HepG2 (cell line): ENCODE measurements around the gene CGNL1. TPM values are rescaled to one million over a fixed set of nuclear protein-coding genes. Genes with fewer than 3 reads are reported as not detected.

Experiments
- ARNT2 ChIP-seq: sonication (generic); formaldehyde crosslinking; IDR thresholded peaks from 2 replicates; pipeline ENCODE4 v1.8.0; 2022; ENCODE audit warnings: mild to moderate bottlenecking, low read depth, missing genetic modification reagents, moderate library complexity
- HNF4A ChIP-seq: sonication (generic); formaldehyde crosslinking; IDR thresholded peaks from 2 replicates; pipeline ENCODE4 v1.4.0; 2020; ENCODE audit warnings: missing genetic modification reagents
- HOMEZ ChIP-seq: IDR thresholded peaks from 2 replicates; pipeline ENCODE4 v1.6.1; 2016; ENCODE audit warnings: low read depth
- STAG1 ChIP-seq: sonication (generic); formaldehyde crosslinking; IDR thresholded peaks from 2 replicates; pipeline ENCODE4 v1.4.0; 2020; ENCODE audit warnings: missing genetic modification reagents
- ZNF234 ChIP-seq: sonication (generic); formaldehyde crosslinking; conservative IDR thresholded peaks from 2 replicates; pipeline ENCODE4 v1.5.1; 2020; ENCODE audit warnings: mild to moderate bottlenecking, missing genetic modification reagents
- ZNF333 ChIP-seq: sonication (generic); formaldehyde crosslinking; IDR thresholded peaks from 2 replicates; pipeline ENCODE4 v1.4.0; 2020; ENCODE audit warnings: mild to moderate bottlenecking, missing genetic modification reagents, borderline replicate concordance
- ZNF710 ChIP-seq: sonication (generic); formaldehyde crosslinking; IDR thresholded peaks from 2 replicates; pipeline ENCODE4 v1.5.0; 2020; ENCODE audit warnings: mild to moderate bottlenecking, missing genetic modification reagents, borderline replicate concordance
- ZNF782 ChIP-seq: sonication (generic); formaldehyde crosslinking; IDR thresholded peaks from 2 replicates; pipeline ENCODE4 v1.4.0; 2020; ENCODE audit warnings: missing genetic modification reagents, mild to moderate bottlenecking, borderline replicate concordance
- polyA plus RNA-seq, 8 experiments: library from polyadenylated mRNA; depleted of rRNA in 3 of 8; stranded (reverse) in 7 of 8; unstranded in 1 of 8; fragments of >200 nt; fragmentation: Illumina TruSeq in 4 of 8; extraction: Trizol in 4 of 8; gene quantifications; 2 replicates each; pipeline versions ENCODE4 v1.2.1 to v1.2.3, GENCODE V29; 2011 to 2016; ENCODE audit warnings: low read depth in 4 of 8, missing spikeins in 1 of 8, mixed read lengths in 1 of 8; ENCODE audit not compliant: insufficient read depth in 1 of 8
- total RNA-seq, 5 experiments: library from RNA; depleted of rRNA; stranded (reverse); fragments of >200 nt; fragmentation: Illumina TruSeq; extraction: Trizol; gene quantifications; 2 replicates each; pipeline ENCODE4 v1.2.3, GENCODE V29; 2016; ENCODE audit warnings: low read depth in 1 of 5
- TF ChIP-seq, protein P1 (sequence below): sonication (generic); formaldehyde crosslinking; IDR thresholded peaks from 2 replicates; pipeline ENCODE4 v1.5.0; 2020; ENCODE audit warnings: mild to moderate bottlenecking, missing genetic modification reagents
- TF ChIP-seq, protein P2 (sequence below): sonication (generic); formaldehyde crosslinking; IDR thresholded peaks from 2 replicates; pipeline ENCODE4 v1.8.1; 2023; ENCODE audit warnings: mild to moderate bottlenecking, moderate library complexity, missing genetic modification reagents
- TF ChIP-seq, protein P3 (sequence below): sonication (generic); formaldehyde crosslinking; IDR thresholded peaks from 2 replicates; pipeline ENCODE4 v1.8.1; 2022; ENCODE audit warnings: low read depth, mild to moderate bottlenecking, missing genetic modification reagents
- TF ChIP-seq, protein P4 (sequence below), 2 experiments: IDR thresholded peaks; 2 replicates each; pipeline ENCODE4 v1.6.1; 2011 to 2012; ENCODE audit warnings: low read length in 2 of 2, borderline replicate concordance in 1 of 2, low read depth in 1 of 2, mild to moderate bottlenecking in 1 of 2, moderate library complexity in 1 of 2

CGNL1 gene
- total and polyA plus RNA-seq, 2 of the 13 experiments (the other 11 are each of a cell fraction or from before 2014, with no cell fraction given), result 5.6 to 15.6 TPM

DNA sequence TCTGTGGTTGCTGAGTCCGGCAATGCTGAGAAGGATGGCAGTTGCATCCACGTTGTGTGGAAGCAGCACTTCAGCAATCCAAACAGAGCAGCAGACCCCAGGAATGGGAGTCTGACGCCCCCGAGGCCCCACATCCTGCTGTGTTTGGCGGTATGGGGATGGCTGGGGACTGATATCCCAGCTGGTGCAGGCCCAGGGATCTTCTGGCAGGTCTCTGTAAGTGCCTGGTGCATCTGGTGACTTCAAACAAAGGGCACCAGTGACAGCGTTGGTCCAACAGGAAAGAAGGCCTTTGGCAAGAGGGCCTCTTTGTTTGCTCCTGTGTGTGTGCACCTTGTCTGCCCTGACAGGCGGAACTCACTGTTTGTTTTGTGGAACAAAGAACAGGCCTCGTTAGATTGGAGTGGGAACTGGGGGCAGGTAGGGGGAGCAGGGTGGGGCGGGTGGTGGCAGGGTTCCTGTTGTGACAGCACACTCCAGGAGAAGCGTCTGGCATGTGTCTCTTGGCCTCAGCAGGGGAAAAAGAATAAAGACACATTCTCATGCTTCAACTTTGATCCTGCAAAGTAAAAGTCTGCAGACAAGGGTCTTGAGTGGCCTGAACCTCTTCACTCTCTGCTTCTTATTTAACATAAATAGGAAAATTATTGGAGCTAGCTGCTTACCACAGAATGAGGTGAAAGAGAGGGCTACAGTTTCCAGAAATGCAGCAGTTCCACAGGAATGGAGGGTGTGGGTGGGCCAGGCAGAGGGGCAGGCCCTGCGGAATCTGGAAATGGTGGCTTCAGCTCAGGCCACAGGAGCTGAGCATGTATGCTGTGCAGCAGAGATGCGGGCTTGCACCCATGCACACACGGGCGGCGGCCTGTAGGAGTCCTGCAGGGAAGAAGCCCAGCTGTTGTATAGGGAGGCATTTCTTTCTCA lies 120.9 kb downstream of the CGNL1 start (continued):
- TF ChIP-seq, protein P1, sequence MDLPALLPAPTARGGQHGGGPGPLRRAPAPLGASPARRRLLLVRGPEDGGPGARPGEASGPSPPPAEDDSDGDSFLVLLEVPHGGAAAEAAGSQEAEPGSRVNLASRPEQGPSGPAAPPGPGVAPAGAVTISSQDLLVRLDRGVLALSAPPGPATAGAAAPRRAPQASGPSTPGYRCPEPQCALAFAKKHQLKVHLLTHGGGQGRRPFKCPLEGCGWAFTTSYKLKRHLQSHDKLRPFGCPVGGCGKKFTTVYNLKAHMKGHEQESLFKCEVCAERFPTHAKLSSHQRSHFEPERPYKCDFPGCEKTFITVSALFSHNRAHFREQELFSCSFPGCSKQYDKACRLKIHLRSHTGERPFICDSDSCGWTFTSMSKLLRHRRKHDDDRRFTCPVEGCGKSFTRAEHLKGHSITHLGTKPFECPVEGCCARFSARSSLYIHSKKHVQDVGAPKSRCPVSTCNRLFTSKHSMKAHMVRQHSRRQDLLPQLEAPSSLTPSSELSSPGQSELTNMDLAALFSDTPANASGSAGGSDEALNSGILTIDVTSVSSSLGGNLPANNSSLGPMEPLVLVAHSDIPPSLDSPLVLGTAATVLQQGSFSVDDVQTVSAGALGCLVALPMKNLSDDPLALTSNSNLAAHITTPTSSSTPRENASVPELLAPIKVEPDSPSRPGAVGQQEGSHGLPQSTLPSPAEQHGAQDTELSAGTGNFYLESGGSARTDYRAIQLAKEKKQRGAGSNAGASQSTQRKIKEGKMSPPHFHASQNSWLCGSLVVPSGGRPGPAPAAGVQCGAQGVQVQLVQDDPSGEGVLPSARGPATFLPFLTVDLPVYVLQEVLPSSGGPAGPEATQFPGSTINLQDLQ (CRISPR knock-in tag), result no peak
- TF ChIP-seq ZNF234 (CRISPR knock-in tag) (no peak), ZNF333 (CRISPR knock-in tag) (0 out of 2 replicates have a peak, but pooled peaks have one; percentile 8), STAG1 (no peak; the same call in 1 of the 2 replicates), ZNF782 (CRISPR knock-in tag) (no peak), ZNF710 (CRISPR knock-in tag) (peak; percentile 75), HOMEZ (peak; percentile 85), HNF4A (peak; percentile 89), ARNT2 (CRISPR knock-in tag) (no peak)
- TF ChIP-seq, protein P2, sequence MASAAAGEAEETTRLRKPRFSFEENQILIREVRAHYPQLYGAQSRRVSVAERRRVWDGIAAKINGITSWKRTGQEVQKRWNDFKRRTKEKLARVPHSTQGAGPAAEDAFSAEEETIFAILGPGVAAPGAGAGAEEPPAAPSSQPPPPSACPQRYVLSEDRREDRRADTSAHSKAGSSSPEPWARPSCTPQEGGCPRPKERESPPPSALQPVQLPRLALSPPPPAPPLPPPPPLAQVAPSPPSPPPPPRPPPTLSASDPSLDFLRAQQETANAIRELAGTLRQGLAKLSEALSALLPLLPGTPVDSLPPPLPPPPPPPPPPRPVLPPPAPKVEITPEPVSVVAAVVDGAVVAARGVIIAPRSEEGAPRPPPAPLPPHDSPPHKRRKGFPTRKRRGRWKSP (CRISPR knock-in tag), result peak; percentile 87; the same call in 1 of the 2 replicates
- TF ChIP-seq, protein P3, sequence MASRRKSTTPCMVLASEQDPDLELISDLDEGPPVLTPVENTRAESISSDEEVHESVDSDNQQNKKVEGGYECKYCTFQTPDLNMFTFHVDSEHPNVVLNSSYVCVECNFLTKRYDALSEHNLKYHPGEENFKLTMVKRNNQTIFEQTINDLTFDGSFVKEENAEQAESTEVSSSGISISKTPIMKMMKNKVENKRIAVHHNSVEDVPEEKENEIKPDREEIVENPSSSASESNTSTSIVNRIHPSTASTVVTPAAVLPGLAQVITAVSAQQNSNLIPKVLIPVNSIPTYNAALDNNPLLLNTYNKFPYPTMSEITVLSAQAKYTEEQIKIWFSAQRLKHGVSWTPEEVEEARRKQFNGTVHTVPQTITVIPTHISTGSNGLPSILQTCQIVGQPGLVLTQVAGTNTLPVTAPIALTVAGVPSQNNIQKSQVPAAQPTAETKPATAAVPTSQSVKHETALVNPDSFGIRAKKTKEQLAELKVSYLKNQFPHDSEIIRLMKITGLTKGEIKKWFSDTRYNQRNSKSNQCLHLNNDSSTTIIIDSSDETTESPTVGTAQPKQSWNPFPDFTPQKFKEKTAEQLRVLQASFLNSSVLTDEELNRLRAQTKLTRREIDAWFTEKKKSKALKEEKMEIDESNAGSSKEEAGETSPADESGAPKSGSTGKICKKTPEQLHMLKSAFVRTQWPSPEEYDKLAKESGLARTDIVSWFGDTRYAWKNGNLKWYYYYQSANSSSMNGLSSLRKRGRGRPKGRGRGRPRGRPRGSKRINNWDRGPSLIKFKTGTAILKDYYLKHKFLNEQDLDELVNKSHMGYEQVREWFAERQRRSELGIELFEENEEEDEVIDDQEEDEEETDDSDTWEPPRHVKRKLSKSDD (CRISPR knock-in tag), result peak; percentile 49; the same call in 1 of the 2 replicates
- TF ChIP-seq, protein P4, sequence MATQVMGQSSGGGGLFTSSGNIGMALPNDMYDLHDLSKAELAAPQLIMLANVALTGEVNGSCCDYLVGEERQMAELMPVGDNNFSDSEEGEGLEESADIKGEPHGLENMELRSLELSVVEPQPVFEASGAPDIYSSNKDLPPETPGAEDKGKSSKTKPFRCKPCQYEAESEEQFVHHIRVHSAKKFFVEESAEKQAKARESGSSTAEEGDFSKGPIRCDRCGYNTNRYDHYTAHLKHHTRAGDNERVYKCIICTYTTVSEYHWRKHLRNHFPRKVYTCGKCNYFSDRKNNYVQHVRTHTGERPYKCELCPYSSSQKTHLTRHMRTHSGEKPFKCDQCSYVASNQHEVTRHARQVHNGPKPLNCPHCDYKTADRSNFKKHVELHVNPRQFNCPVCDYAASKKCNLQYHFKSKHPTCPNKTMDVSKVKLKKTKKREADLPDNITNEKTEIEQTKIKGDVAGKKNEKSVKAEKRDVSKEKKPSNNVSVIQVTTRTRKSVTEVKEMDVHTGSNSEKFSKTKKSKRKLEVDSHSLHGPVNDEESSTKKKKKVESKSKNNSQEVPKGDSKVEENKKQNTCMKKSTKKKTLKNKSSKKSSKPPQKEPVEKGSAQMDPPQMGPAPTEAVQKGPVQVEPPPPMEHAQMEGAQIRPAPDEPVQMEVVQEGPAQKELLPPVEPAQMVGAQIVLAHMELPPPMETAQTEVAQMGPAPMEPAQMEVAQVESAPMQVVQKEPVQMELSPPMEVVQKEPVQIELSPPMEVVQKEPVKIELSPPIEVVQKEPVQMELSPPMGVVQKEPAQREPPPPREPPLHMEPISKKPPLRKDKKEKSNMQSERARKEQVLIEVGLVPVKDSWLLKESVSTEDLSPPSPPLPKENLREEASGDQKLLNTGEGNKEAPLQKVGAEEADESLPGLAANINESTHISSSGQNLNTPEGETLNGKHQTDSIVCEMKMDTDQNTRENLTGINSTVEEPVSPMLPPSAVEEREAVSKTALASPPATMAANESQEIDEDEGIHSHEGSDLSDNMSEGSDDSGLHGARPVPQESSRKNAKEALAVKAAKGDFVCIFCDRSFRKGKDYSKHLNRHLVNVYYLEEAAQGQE (IDR thresholded peaks at IDR 0.05; ENCODE audit: borderline replicate concordance in 1 of 2, low read depth in 1 of 2, low read length in 2 of 2), result peak in 1 of 2 experiments; percentile 72; a peak in 1 of 4 replicates
